BLaER1 (cell line): Measurements from ENCODE around the gene NAV2.

Experiments
- H3K27ac ChIP-seq: shearing (Covaris generic); formaldehyde crosslinking; 2 replicates; pipeline ENCODE4 v1.8.1; 2022
- H3K27me3 ChIP-seq: shearing (Covaris generic); formaldehyde crosslinking; 2 replicates; pipeline ENCODE4 v1.8.1; 2022
- H3K36me3 ChIP-seq: shearing (Covaris generic); formaldehyde crosslinking; 2 replicates; pipeline ENCODE4 v1.8.1; 2022
- H3K4me1 ChIP-seq: shearing (Covaris generic); formaldehyde crosslinking; 2 replicates; pipeline ENCODE4 v1.8.1; 2022
- H3K4me2 ChIP-seq: shearing (Covaris generic); formaldehyde crosslinking; 2 replicates; pipeline ENCODE4 v1.8.1; 2022
- H3K4me3 ChIP-seq: shearing (Covaris generic); formaldehyde crosslinking; 2 replicates; pipeline ENCODE4 v1.8.1; 2022
- H3K9ac ChIP-seq: shearing (Covaris generic); formaldehyde crosslinking; 2 replicates; pipeline ENCODE4 v1.8.1; 2022
- H3K9me3 ChIP-seq: shearing (Covaris generic); formaldehyde crosslinking; 2 replicates; pipeline ENCODE4 v1.8.1; 2022
- H4K20me1 ChIP-seq: shearing (Covaris generic); formaldehyde crosslinking; 2 replicates; pipeline ENCODE4 v1.8.1; 2022
- Cebpa-rat ChIP-seq: shearing (Covaris generic); IDR thresholded peaks from 2 replicates; pipeline ENCODE4 v1.8.1; 2022

Gene NAV2

GRCh38 chr11:19738124-19738523 is 25.5 kb downstream of the NAV2 start:
- no peak overlapping the region for H3K4me3 ChIP-seq
- no peaks in the 10 kb centered on the region for H3K27me3 ChIP-seq
- H3K4me2 ChIP-seq = no peak overlapping the region
- peaks cover 19% of the 10 kb centered on the region for H3K4me1 ChIP-seq
- TF ChIP-seq Cebpa-rat = no peak
- no peaks in the 10 kb centered on the region for H3K9me3 ChIP-seq
- no peak overlapping the region for H3K27ac ChIP-seq
- no peak overlapping the region for H3K9ac ChIP-seq
- no peaks in the 10 kb centered on the region for H3K36me3 ChIP-seq
- H4K20me1 ChIP-seq = no peaks in the 10 kb centered on the region

DNA sequence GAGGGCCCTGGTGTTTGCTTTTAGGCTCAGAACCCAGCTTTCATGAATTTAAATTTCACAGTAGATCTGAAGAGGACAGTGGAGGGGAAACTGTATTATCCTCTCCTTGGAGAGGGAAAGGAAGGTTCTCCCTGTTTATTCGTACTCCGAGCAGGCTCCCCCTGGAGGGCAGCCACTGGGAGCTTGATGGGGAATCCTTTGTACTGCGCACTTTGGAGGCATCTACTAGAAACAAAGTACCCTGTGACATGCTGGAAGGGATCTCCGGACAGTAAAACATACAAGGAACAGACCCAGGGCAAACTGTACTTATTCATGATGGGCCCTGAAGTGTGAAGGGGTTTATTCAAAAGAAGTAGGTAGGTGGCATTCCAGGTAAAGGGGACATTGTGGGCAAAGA is 27.2 kb downstream of the NAV2 start:
- no peak overlapping the region for H3K27ac ChIP-seq
- no peak overlapping the region for H3K4me3 ChIP-seq
- no peak overlapping the region for H3K4me2 ChIP-seq
- no peaks in the 10 kb centered on the region for H3K27me3 ChIP-seq
- no peak for TF ChIP-seq Cebpa-rat
- H3K9me3 ChIP-seq = no peaks in the 10 kb centered on the region
- H4K20me1 ChIP-seq = no peaks in the 10 kb centered on the region
- no peaks in the 10 kb centered on the region for H3K36me3 ChIP-seq
- H3K9ac ChIP-seq = no peak overlapping the region
- peaks cover 19% of the 10 kb centered on the region for H3K4me1 ChIP-seq

DNA sequence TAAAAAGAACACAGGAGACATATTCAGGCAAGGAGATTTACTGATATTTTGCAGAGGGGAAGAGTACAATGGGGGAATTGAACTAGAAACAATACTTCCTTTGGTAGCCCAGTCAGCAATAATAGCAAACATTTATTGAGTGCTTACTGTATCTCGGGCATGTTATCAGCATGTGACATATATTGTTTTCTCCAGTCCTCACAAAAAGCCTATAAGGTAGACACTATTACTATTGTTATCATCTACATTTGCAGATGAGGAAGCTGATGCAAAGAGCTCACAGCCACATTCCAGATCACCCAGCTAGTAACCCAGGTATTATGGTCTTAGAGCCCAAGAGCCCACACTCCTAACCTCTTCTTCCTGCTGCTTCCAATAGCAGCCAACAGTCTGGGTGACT is 27.9 kb downstream of the NAV2 start:
- Histone ChIP-seq H4K20me1 (no peaks in the 10 kb centered on the region), H3K4me1 (peaks cover 12% of the 10 kb centered on the region), H3K9ac (no peak overlapping the region)

DNA sequence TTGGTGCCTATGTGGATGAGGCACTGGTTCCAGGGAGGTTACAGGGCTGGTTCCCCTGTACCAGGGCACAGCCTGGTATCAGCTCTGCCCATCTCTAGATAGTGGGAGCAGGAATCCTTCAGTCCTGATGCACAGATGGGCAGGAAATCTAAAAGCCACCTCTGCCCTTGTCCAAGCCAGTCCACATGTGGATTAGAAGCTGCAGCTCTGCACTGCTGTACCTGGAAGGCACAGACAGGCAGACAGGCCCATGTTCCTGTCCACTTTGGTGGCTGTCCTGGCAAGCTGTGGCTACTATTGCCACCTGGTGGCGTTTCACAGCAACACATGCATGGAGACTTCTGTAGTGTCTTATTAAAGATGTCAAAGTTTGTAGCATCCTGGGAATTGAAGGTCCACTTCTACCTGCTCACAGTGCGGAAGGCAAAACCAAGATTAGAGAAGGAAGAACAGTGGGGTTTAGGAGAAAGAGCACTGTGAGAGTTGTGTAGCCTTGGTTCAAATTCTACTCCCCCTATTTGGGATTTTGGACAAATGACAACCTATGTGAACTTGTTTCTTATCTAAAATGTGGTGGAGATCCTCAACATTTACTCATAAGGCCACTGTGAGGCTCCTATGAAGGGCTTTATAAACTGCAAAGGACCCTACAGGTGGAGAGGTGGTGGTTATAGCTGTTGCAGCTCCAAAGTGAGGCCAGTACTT is 30.1 kb downstream of the NAV2 start:
- no peaks in the 10 kb centered on the region for H4K20me1 ChIP-seq
- H3K36me3 ChIP-seq = no peaks in the 10 kb centered on the region
- no peak overlapping the region for H3K9ac ChIP-seq
- H3K9me3 ChIP-seq = no peaks in the 10 kb centered on the region
- no peaks in the 10 kb centered on the region for H3K4me1 ChIP-seq
- no peak overlapping the region for H3K4me3 ChIP-seq
- H3K27ac ChIP-seq = no peak overlapping the region
- no peak overlapping the region for H3K4me2 ChIP-seq
- TF ChIP-seq Cebpa-rat = no peak
- no peaks in the 10 kb centered on the region for H3K27me3 ChIP-seq

More for the DNA sequence above, 27.9 kb downstream of the NAV2 start:
- Histone ChIP-seq H3K36me3 (no peaks in the 10 kb centered on the region), H3K27ac (no peak overlapping the region), H3K27me3 (no peaks in the 10 kb centered on the region), H3K4me2 (no peak overlapping the region), H3K9me3 (no peaks in the 10 kb centered on the region), H3K4me3 (no peak overlapping the region)
- TF ChIP-seq Cebpa-rat = no peak

- no peak overlapping the region for H3K4me2 ChIP-seq
- H3K27me3 ChIP-seq = no peaks in the 10 kb centered on the region
- no peaks in the 10 kb centered on the region for H4K20me1 ChIP-seq
- no peaks in the 10 kb centered on the region for H3K9me3 ChIP-seq
- H3K9ac ChIP-seq = no peak overlapping the region
- no peak overlapping the region for H3K27ac ChIP-seq
- H3K4me1 ChIP-seq = no peaks in the 10 kb centered on the region
- TF ChIP-seq Cebpa-rat = no peak
- no peak overlapping the region for H3K4me3 ChIP-seq
- no peaks in the 10 kb centered on the region for H3K36me3 ChIP-seq
These were observed 31.0 kb downstream of the NAV2 start for GRCh38 chr11:19743622-19744021.

GRCh38 chr11:19744130-19744529 is 31.5 kb downstream of the NAV2 start:
- Histone ChIP-seq H3K4me3 (no peak overlapping the region), H3K9me3 (no peaks in the 10 kb centered on the region), H3K36me3 (no peaks in the 10 kb centered on the region), H3K27me3 (no peaks in the 10 kb centered on the region), H3K27ac (no peak overlapping the region), H4K20me1 (no peaks in the 10 kb centered on the region), H3K4me2 (no peak overlapping the region), H3K9ac (no peak overlapping the region), H3K4me1 (no peaks in the 10 kb centered on the region)
- no peak for TF ChIP-seq Cebpa-rat

DNA sequence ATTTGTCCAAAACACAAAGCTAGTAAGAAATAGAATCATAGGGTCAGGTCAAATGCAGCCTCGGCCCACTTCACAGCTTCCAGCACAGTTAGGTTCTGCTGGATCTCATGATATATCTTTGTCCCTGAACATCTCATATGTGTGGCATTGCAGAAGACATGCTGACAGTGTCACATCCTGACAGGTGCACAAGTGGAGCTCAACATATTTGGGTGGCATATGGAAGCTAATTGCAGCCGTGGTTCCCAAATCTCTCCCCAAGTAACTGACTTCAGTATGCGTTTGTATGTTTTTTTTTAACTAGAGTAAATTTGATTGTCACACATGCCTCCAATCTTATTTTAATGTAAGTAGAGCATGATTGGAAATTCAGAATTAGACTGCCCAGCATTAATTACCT is 33.4 kb downstream of the NAV2 start:
- H4K20me1 ChIP-seq = no peaks in the 10 kb centered on the region
- H3K27ac ChIP-seq = no peak overlapping the region
- no peak overlapping the region for H3K4me3 ChIP-seq
- H3K36me3 ChIP-seq = no peaks in the 10 kb centered on the region
- TF ChIP-seq Cebpa-rat = no peak
- H3K9ac ChIP-seq = no peak overlapping the region
- no peaks in the 10 kb centered on the region for H3K9me3 ChIP-seq
- no peaks in the 10 kb centered on the region for H3K27me3 ChIP-seq
- H3K4me2 ChIP-seq = no peak overlapping the region
- no peaks in the 10 kb centered on the region for H3K4me1 ChIP-seq

DNA sequence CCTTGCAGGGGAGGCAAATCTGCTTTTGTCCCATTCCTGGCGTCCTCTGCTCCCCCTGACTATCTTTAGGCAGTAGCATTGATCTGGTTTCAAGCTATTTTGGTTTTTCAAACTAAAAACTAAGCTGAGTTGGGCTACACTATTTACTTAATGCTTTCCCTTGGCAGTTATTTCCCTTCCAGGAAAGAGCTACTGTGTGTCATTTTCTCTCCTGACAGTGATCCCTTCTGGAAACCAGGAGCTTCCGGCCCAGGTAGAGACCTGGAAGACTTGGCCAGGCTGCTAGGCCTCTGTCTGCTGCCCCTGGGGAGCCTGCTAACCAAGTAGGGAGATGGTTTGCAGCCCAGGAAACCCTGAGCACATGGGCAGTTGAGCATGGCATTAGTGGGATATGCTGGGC is 35.0 kb downstream of the NAV2 start:
- no peak overlapping the region for H3K4me2 ChIP-seq
- TF ChIP-seq Cebpa-rat = no peak
- H3K36me3 ChIP-seq = no peaks in the 10 kb centered on the region
- no peaks in the 10 kb centered on the region for H4K20me1 ChIP-seq
- no peaks in the 10 kb centered on the region for H3K9me3 ChIP-seq
- H3K9ac ChIP-seq = no peak overlapping the region
- no peak overlapping the region for H3K27ac ChIP-seq
- H3K4me1 ChIP-seq = no peaks in the 10 kb centered on the region
- no peaks in the 10 kb centered on the region for H3K27me3 ChIP-seq
- H3K4me3 ChIP-seq = no peak overlapping the region

DNA sequence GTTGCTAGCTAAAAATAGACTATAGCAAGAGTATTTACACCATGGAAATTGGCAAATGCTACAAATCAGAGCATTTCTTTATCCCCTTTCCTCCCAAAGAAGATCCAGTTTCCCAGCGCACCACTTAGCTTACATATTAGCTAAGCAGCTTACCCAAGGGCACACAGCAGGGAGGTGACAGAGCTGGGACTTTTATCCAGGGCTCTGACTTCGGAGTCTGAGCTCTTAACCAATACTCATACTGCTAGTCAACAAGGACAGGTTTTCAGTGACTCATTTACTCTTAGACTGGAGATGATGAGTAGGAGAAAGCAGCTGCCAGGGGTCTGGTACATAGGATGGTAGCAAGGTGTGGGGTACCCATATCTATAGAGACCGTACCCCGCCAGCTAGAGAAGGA is 38.4 kb downstream of the NAV2 start:
- Histone ChIP-seq H3K36me3 (no peaks in the 10 kb centered on the region), H3K27ac (no peak overlapping the region), H3K9ac (no peak overlapping the region), H3K27me3 (no peaks in the 10 kb centered on the region), H3K4me1 (no peaks in the 10 kb centered on the region), H3K4me3 (no peak overlapping the region), H3K9me3 (no peaks in the 10 kb centered on the region), H3K4me2 (no peak overlapping the region), H4K20me1 (no peaks in the 10 kb centered on the region)
- TF ChIP-seq Cebpa-rat = no peak

DNA sequence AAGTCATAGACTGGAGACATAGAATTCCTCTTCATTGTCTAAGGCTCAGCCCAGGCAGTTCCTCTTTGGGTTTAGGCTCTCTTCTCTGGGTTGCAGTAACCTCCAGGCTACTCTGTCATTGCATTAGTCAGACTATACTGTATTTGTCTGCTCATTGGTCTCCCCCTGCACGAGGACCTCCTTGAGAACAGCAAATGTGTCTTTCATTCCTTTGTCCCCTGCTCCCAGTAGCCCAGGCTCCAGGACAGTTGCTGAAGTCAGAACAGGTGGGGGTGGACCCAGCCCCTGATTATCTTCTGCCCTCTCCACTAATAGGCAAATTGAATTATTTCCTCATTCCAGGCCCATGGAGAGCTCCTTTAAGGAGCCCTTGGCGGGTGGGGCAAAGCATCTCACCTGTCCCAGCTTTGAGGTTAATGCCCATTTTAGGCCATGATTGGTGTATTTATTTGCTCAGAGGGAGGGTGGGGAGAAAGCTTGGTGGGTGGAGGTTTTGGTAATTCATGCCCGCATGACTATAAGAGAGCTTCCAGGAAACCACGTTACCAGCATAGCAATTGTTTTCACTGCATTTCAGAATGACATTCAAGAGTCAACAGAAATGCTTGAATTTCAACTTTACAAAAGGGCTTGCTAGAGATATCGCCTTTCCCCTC is 40.9 kb downstream of the NAV2 start:
- TF ChIP-seq Cebpa-rat = no peak
- Histone ChIP-seq H3K9me3 (no peaks in the 10 kb centered on the region), H3K36me3 (no peaks in the 10 kb centered on the region), H3K27me3 (no peaks in the 10 kb centered on the region), H3K9ac (no peak overlapping the region), H3K4me1 (peaks cover 2% of the 10 kb centered on the region), H3K27ac (no peak overlapping the region), H3K4me3 (no peak overlapping the region), H4K20me1 (no peaks in the 10 kb centered on the region), H3K4me2 (no peak overlapping the region)
